8988T (cell line): ENCODE data around the gene NUP214.

Experiments
- DNase-seq: peaks from one replicate; pipeline ENCODE4 v3.0.0; 2011

Gene NUP214

DNA sequence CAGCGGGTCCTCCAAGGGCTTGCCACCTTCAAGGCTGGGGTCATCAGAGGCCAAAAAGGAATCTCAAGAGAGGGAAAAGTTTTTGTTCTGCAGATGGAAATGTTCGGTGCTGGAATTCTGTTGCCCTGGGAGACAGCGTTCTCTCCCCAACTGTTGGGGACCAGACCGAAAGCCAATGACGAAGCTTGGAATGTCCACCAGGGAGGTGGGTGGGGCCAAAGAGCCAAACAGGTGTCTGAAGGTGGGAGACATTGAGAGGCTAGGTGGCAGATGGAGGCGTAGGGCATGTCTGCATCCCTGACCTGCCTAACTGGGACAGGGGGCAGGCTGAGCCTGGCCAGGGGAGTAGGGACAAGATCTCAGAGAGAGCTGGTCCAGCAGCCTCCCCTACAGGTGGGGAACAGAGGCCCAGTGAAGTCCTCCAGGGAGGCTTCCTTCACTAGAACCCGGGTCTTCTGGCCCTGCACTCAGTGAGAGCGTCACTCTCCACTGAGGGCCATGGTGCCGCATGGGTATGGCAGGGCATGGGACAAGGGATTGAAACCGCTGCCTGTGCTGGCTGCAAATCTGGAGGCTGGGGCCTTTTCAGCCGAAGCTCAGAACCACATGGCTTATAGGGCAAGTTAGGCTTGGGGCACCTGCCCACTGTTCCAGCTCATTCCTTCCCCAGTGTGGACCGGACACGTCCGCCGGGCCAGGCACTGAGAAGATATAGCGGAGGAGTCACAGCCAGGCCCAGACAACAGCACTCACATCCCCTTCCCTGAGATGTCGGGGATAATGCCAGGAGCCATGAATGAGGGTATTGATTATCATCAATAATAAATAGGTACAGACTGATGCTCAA, 156.0 kb downstream of the NUP214 start:
- no peak for DNase-seq

- DNase-seq: no peak
Observed at GRCh38 chr9:131282175-131282574, 156.8 kb downstream of the NUP214 start.

- DNase-seq: no peak
Observed at GRCh38 chr9:131282688-131283422, 157.5 kb downstream of the NUP214 start.
